ENCODE measurements around the gene MMP23B.
"Not testable (repeated sequence)": the region's sequence is repeated elsewhere in the genome, so short reads cannot be mapped to it uniquely, and the experiment has no call there.

MMP23B gene

GRCh38 chr1:1636621-1637478, 4.9 kb downstream of the MMP23B start:
- DNase-seq: not testable (repeated sequence)

GRCh38 chr1:1637479-1637875, 5.5 kb downstream of the MMP23B start:
- DNase-seq: not testable (repeated sequence)

- not testable (repeated sequence) for DNase-seq
Measured at GRCh38 chr1:1638528-1638927, 6.6 kb downstream of the MMP23B start.

- DNase-seq: not testable (repeated sequence)
Measured at GRCh38 chr1:1639368-1639767, 7.4 kb downstream of the MMP23B start.

GRCh38 chr1:1640081-1640480, 8.1 kb downstream of the MMP23B start:
- DNase-seq: not testable (repeated sequence)

- not testable (repeated sequence) for DNase-seq
Measured at GRCh38 chr1:1640711-1641461, 8.9 kb downstream of the MMP23B start.

GRCh38 chr1:1646326-1646725, 14.4 kb downstream of the MMP23B start:
- DNase-seq: not testable (repeated sequence)

GRCh38 chr1:1647567-1648241, 15.7 kb downstream of the MMP23B start:
- not testable (repeated sequence) for DNase-seq

- not testable (repeated sequence) for DNase-seq
Measured at GRCh38 chr1:1648265-1648664, 16.3 kb downstream of the MMP23B start.

- DNase-seq: peak; percentile 76
Measured at GRCh38 chr1:1658583-1659549, 26.9 kb downstream of the MMP23B start, which contains the start of gene CDK11B. CDK11B (minus strand) TSS chr1:1659004; CDS start chr1:1657485, 1,519 bp downstream.

- DNase-seq: not testable (repeated sequence)
Measured at GRCh38 chr1:1662392-1662791, 30.4 kb downstream of the MMP23B start.

GRCh38 chr1:1662830-1663560, 31.0 kb downstream of the MMP23B start:
- DNase-seq: not testable (repeated sequence)

GRCh38 chr1:1664318-1664717, 32.3 kb downstream of the MMP23B start:
- DNase-seq: not testable (repeated sequence)

- DNase-seq: no peak
Measured at GRCh38 chr1:1664941-1665814, 33.2 kb downstream of the MMP23B start.

- DNase-seq: no peak
Measured at GRCh38 chr1:1665815-1666251, 33.9 kb downstream of the MMP23B start.

- no peak for DNase-seq
Measured at GRCh38 chr1:1666526-1666925, 34.6 kb downstream of the MMP23B start.

GRCh38 chr1:1669468-1670440, 37.8 kb downstream of the MMP23B start:
- no peak for DNase-seq

- no peak for DNase-seq
Measured at GRCh38 chr1:1670866-1671265, 38.9 kb downstream of the MMP23B start.

Data from SHP77 treated with DMSO at 0.1 percent for 48 hours (cell line).